SJCRH30 (cell line): ENCODE data around the gene TTC39C. TPM values are rescaled to one million over a fixed set of nuclear protein-coding genes. Genes with fewer than 3 reads are reported as not detected.

Experiments
- DNase-seq, 2 experiments: peaks; one replicate each; pipeline ENCODE4 v3.0.0-alpha.2; 2015 to 2020
- H3K27ac ChIP-seq: fragments of 250-450 bp; sonication (Bioruptor Pico); 2 replicates; pipeline ENCODE4 v1.5.1; 2020; ENCODE audit warnings: mild to moderate bottlenecking, moderate library complexity
- H3K27me3 ChIP-seq: fragments of 250-450 bp; sonication (Bioruptor Pico); 2 replicates; pipeline ENCODE4 v1.5.1; 2020; ENCODE audit warnings: mild to moderate bottlenecking, moderate library complexity
- H3K36me3 ChIP-seq: fragments of 250-450 bp; sonication (Bioruptor Pico); 2 replicates; pipeline ENCODE4 v1.5.1; 2020; ENCODE audit warnings: mild to moderate bottlenecking, moderate library complexity
- H3K4me1 ChIP-seq: fragments of 250-450 bp; sonication (Bioruptor Pico); 2 replicates; pipeline ENCODE4 v1.5.1; 2020; ENCODE audit warnings: mild to moderate bottlenecking, moderate library complexity
- H3K4me3 ChIP-seq: fragments of 250-450 bp; sonication (Bioruptor Pico); 2 replicates; pipeline ENCODE4 v1.5.1; 2020; ENCODE audit warnings: mild to moderate bottlenecking, moderate library complexity
- H3K9me3 ChIP-seq: fragments of 250-450 bp; sonication (Bioruptor Pico); replicated peaks from 2 replicates; pipeline ENCODE4 v1.5.1; 2020; ENCODE audit warnings: mild to moderate bottlenecking, moderate library complexity
- total RNA-seq: library from RNA; depleted of rRNA; stranded (reverse); fragments of >200 nt; shearing (Covaris generic); gene quantifications from 2 replicates; pipeline ENCODE4 v1.2.3, GENCODE V29; 2014

Gene TTC39C
- total RNA-seq, 1 experiment from 2014 or later, result 12.6 TPM

- no peaks in the 10 kb centered on the region for H3K9me3 ChIP-seq
- H3K4me3 ChIP-seq, result peak overlapping the region; percentile 46
- H3K4me1 ChIP-seq, result peaks cover 10% of the 10 kb centered on the region
- peak overlapping the region; percentile 76 for H3K27ac ChIP-seq
- DNase-seq, result peak; percentile 49 to 55
- no peaks in the 10 kb centered on the region for H3K27me3 ChIP-seq
- H3K36me3 ChIP-seq, result no peaks in the 10 kb centered on the region
Observed at GRCh38 chr18:23982155-23983079, 32.1 kb upstream of the TTC39C start.

DNA sequence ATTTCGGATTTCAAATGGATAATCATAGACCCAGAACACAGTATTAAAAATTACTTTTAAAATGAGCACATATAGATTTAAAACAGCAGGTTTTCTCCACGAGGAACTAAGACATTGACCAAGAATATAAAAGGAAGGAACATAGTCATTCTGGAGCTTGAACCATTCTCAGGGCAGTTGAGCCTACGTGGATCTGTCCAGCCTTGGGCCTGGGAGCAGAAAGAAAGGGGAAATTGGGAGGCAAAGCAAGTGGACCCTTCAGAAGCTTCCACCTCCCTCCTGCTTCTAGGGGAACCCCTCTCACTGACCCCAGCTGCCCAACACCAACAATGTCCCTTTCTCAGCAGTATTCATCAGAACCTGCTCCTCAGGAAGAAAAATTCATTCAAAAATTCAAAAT is 31.4 kb upstream of the TTC39C start:
- no peaks in the 10 kb centered on the region for H3K36me3 ChIP-seq
- no peak for DNase-seq
- no peaks in the 10 kb centered on the region for H3K9me3 ChIP-seq
- H3K4me1 ChIP-seq, result peaks cover 10% of the 10 kb centered on the region
- peak overlapping the region; percentile 46; the same call in 1 of the 2 replicates for H3K4me3 ChIP-seq
- peak overlapping the region; percentile 76; the same call in 1 of the 2 replicates for H3K27ac ChIP-seq
- no peaks in the 10 kb centered on the region for H3K27me3 ChIP-seq

- no peaks in the 10 kb centered on the region for H3K9me3 ChIP-seq
- H3K27me3 ChIP-seq, result no peaks in the 10 kb centered on the region
- no peak overlapping the region for H3K27ac ChIP-seq
- no peaks in the 10 kb centered on the region for H3K36me3 ChIP-seq
- peaks cover 2% of the 10 kb centered on the region; the same call in 1 of the 2 replicates for H3K4me1 ChIP-seq
- DNase-seq, result no peak
- H3K4me3 ChIP-seq, result no peak overlapping the region
Observed at GRCh38 chr18:23986600-23987359, 27.8 kb upstream of the TTC39C start.

GRCh38 chr18:23990474-23991410 is 23.8 kb upstream of the TTC39C start:
- Histone ChIP-seq H3K36me3 (no peaks in the 10 kb centered on the region), H3K27me3 (no peaks in the 10 kb centered on the region), H3K9me3 (no peaks in the 10 kb centered on the region), H3K4me3 (no peak overlapping the region), H3K4me1 (peaks cover 13% of the 10 kb centered on the region; the same call in 1 of the 2 replicates), H3K27ac (no peak overlapping the region)
- no peak for DNase-seq

GRCh38 chr18:23992089-23992940 is 22.2 kb upstream of the TTC39C start:
- no peaks in the 10 kb centered on the region for H3K27me3 ChIP-seq
- no peaks in the 10 kb centered on the region for H3K9me3 ChIP-seq
- H3K36me3 ChIP-seq, result no peaks in the 10 kb centered on the region
- no peak overlapping the region for H3K4me3 ChIP-seq
- H3K4me1 ChIP-seq, result peaks cover 13% of the 10 kb centered on the region; the same call in 1 of the 2 replicates
- H3K27ac ChIP-seq, result peak overlapping the region; percentile 37; the same call in 1 of the 2 replicates
- peak; percentile 26 to 27 for DNase-seq

DNA sequence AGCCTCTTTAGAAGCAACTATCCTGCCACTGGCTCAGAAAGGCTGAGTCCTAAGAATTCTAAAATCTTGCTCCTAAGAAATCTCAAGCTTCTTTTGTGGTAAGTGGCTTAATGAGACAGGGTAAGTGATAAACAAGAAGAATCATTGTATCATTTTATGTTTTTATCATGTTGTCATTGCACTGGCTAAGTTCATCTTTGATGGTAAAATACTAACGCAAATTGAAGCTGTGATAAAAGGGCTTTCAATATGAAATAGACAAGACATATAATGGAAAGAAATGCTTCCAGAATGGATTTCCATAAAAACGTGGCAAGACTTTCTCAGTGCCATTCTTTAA is 21.6 kb upstream of the TTC39C start:
- Histone ChIP-seq H3K4me3 (no peak overlapping the region), H3K27ac (no peak overlapping the region), H3K36me3 (no peaks in the 10 kb centered on the region), H3K4me1 (peaks cover 13% of the 10 kb centered on the region; the same call in 1 of the 2 replicates), H3K9me3 (no peaks in the 10 kb centered on the region), H3K27me3 (no peaks in the 10 kb centered on the region)
- DNase-seq, result no peak

DNA sequence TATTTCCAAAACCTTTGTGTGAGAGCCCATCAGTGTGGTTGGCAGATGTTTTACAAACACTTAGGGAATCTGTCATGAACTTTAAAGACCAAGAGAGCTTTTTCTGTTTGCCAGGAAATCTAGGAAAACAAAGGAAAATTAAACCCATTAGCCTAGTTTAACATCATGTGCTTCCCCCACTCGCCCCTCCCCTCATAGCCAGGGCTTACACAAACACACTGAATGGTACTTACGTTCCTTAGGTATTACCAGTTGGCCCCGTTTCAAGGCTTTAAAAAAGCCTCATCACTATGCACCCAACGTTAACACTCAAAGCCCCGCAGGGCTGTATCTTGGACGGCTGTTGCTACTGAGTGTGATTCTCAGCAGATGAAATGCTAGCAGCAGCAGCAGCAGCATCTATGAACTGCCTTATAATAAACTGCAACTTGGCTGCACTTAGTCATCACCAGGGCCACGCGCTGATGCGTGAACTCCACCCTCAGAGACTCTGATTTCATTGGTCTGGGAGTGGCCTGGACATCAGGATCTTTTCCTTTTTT is 20.1 kb upstream of the TTC39C start:
- H3K4me3 ChIP-seq, result peak overlapping the region; percentile 26
- H3K4me1 ChIP-seq, result peaks cover 13% of the 10 kb centered on the region; the same call in 1 of the 2 replicates
- no peaks in the 10 kb centered on the region for H3K36me3 ChIP-seq
- peak overlapping the region; percentile 32; the same call in 1 of the 2 replicates for H3K27ac ChIP-seq
- no peaks in the 10 kb centered on the region for H3K9me3 ChIP-seq
- no peaks in the 10 kb centered on the region for H3K27me3 ChIP-seq
- DNase-seq, result peak; percentile 76 to 81

- Histone ChIP-seq H3K27ac (no peak overlapping the region), H3K36me3 (no peaks in the 10 kb centered on the region), H3K4me3 (no peak overlapping the region), H3K9me3 (no peaks in the 10 kb centered on the region), H3K27me3 (no peaks in the 10 kb centered on the region), H3K4me1 (peaks cover 13% of the 10 kb centered on the region; the same call in 1 of the 2 replicates)
- no peak for DNase-seq
Observed at GRCh38 chr18:23995180-23995579, 19.4 kb upstream of the TTC39C start.

DNA sequence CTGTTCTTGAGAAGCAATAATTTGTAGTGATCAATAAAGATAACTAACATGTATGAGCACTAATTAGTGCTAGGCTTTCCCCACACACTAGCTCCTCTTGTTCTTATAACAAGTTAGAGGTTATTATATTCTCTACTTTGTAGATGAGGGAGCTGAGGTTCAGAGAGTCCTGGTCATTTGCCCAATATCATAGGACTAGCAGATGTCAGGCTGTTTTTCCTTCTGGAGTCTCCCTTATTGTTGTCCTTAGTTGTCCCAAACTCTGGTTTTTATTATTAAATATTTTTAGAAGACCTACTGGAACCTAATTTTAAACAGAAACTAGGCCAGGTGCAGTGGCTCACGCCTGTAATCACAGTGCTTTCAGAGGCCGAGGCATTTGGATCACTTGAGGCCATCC is 16.5 kb upstream of the TTC39C start:
- no peak overlapping the region for H3K27ac ChIP-seq
- no peaks in the 10 kb centered on the region for H3K9me3 ChIP-seq
- DNase-seq, result no peak
- no peaks in the 10 kb centered on the region for H3K36me3 ChIP-seq
- no peak overlapping the region for H3K4me3 ChIP-seq
- H3K27me3 ChIP-seq, result no peaks in the 10 kb centered on the region
- H3K4me1 ChIP-seq, result peaks cover 8% of the 10 kb centered on the region; the same call in 1 of the 2 replicates

DNA sequence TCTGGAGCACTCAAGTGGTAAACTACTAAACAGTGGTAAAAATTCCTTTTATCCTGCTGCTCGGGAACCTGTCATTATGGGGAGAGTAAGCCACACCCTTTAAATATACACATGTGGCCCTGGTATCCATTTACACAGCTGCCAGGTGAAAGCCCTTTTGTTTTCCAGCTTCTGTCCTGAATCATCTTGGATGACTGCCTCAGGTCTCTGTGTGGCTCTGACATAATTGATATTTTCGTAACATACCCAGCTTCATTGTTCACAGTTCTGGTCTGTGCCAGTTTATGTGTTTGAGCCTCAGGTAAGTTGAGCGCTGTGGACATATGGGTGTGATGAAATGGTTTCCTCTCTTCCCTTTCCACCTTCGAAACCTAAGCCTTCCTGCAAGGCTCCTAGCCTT is 15.7 kb upstream of the TTC39C start:
- Histone ChIP-seq H3K4me3 (no peak overlapping the region), H3K9me3 (no peaks in the 10 kb centered on the region), H3K36me3 (no peaks in the 10 kb centered on the region), H3K4me1 (peaks cover 2% of the 10 kb centered on the region; the same call in 1 of the 2 replicates), H3K27ac (no peak overlapping the region), H3K27me3 (no peaks in the 10 kb centered on the region)
- DNase-seq, result no peak

- Histone ChIP-seq H3K27me3 (no peaks in the 10 kb centered on the region), H3K27ac (no peak overlapping the region), H3K4me1 (no peaks in the 10 kb centered on the region), H3K36me3 (no peaks in the 10 kb centered on the region), H3K9me3 (no peaks in the 10 kb centered on the region), H3K4me3 (no peak overlapping the region)
- DNase-seq, result no peak
Observed at GRCh38 chr18:24000613-24001490, 13.7 kb upstream of the TTC39C start.

- Histone ChIP-seq H3K4me1 (no peaks in the 10 kb centered on the region), H3K9me3 (no peaks in the 10 kb centered on the region), H3K4me3 (no peak overlapping the region), H3K27me3 (no peaks in the 10 kb centered on the region), H3K27ac (no peak overlapping the region), H3K36me3 (no peaks in the 10 kb centered on the region)
- no peak for DNase-seq
Observed at GRCh38 chr18:24002479-24002878, 12.1 kb upstream of the TTC39C start.
